Astrocyte of the cerebellum (primary cell): ENCODE measurements around the gene CTTNBP2.

ENCODE experiments used
- DNase-seq: peaks from one replicate; pipeline ENCODE4 v3.0.0-alpha.2; 2011; ENCODE audit warnings: low read depth
- H3K4me3 ChIP-seq: 2 replicates; pipeline ENCODE4 v1.5.1; 2011; ENCODE audit warnings: mild to moderate bottlenecking, low read depth, low read length, moderate library complexity
- in situ Hi-C: cut with HindIII; loops from 2 replicates; pipeline ENCODE4 v1.10.0; 2017; ENCODE audit warnings: low sequenced_read_pairs
- TF ChIP-seq, protein P1 (sequence below): IDR thresholded peaks from 2 replicates; pipeline ENCODE4 v1.5.1; 2012; ENCODE audit warnings: low read length, low read depth, moderate library complexity, mild to moderate bottlenecking; ENCODE audit errors: missing control alignments

Gene CTTNBP2

GRCh38 chr7:117800841-117801240 lies 72.4 kb downstream of the CTTNBP2 start:
- no peak overlapping the region for H3K4me3 ChIP-seq
- in situ Hi-C loops = no loop called here
- DNase-seq = no peak
- TF ChIP-seq, protein P1, sequence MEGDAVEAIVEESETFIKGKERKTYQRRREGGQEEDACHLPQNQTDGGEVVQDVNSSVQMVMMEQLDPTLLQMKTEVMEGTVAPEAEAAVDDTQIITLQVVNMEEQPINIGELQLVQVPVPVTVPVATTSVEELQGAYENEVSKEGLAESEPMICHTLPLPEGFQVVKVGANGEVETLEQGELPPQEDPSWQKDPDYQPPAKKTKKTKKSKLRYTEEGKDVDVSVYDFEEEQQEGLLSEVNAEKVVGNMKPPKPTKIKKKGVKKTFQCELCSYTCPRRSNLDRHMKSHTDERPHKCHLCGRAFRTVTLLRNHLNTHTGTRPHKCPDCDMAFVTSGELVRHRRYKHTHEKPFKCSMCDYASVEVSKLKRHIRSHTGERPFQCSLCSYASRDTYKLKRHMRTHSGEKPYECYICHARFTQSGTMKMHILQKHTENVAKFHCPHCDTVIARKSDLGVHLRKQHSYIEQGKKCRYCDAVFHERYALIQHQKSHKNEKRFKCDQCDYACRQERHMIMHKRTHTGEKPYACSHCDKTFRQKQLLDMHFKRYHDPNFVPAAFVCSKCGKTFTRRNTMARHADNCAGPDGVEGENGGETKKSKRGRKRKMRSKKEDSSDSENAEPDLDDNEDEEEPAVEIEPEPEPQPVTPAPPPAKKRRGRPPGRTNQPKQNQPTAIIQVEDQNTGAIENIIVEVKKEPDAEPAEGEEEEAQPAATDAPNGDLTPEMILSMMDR = no peak

- no peak for DNase-seq
- TF ChIP-seq, protein P1 = no peak
- in situ Hi-C loops = no loop called here
Measured at GRCh38 chr7:117800406-117800805, 72.8 kb downstream of the CTTNBP2 start.

GRCh38 chr7:117796889-117797288 lies 76.4 kb downstream of the CTTNBP2 start:
- in situ Hi-C loops = no loop called here

More at GRCh38 chr7:117800406-117800805, 72.8 kb downstream of the CTTNBP2 start:
- no peak overlapping the region for H3K4me3 ChIP-seq

DNA sequence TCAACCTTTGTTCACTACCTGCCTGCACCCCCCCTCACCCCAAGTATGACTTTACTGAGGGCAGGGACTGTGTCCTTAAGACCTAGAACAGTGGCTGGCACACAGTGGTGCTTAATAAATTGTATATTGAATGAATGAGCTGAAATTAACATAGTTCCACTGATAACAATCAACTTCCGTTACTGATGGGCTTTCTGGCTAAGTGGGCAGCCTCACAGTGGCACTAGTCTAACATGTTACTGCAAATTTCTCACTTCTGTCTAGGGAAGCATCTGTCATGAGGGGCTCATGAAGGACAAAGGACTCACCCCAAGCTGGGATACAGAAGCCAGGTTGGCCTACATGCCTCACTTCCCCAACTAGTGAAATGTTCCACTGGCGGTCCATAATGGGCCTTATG lies 79.3 kb downstream of the CTTNBP2 start:
- in situ Hi-C loops = no loop called here
- H3K4me3 ChIP-seq = no peak overlapping the region
- TF ChIP-seq, protein P1 = no peak
- DNase-seq = no peak

More at GRCh38 chr7:117796889-117797288, 76.4 kb downstream of the CTTNBP2 start:
- DNase-seq = no peak
- H3K4me3 ChIP-seq = no peak overlapping the region
- TF ChIP-seq, protein P1 = no peak

DNA sequence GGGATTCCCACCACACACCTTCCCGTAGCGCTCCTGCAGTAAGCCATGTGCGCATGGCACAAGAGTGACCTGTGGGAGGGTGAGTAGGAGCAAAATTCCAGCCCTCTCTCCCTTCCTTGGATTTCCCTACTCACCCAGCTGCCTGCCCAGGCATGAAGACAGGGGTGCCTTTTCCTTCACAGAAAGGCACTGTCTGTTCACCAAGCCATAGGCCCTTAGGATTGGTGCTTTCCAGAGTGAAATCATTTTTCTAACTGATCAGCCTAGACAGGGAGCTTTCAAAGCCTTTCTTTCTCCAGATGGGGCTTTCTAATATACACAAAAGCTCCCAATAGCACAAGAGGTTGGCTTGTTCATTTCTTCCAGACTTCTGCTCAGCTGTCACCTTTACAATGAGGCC lies 79.7 kb downstream of the CTTNBP2 start:
- in situ Hi-C loops = no loop called here
- no peak for DNase-seq
- TF ChIP-seq, protein P1 = no peak
- no peak overlapping the region for H3K4me3 ChIP-seq

GRCh38 chr7:117791877-117792780 lies 81.1 kb downstream of the CTTNBP2 start:
- no peak overlapping the region for H3K4me3 ChIP-seq
- DNase-seq = no peak
- TF ChIP-seq, protein P1 = no peak
- in situ Hi-C loops = no loop called here
